WTC11 (cell line): ENCODE measurements around the gene CLMP. TPM values are rescaled to one million over a fixed set of nuclear protein-coding genes. Genes with fewer than 3 reads are reported as not detected.

ENCODE experiments used
- ATAC-seq: fragments of 200-7000 bp; cut with Tn5 transposase; 2 replicates; pipeline ENCODE4 v1.10.0; 2021; ENCODE audit warnings: mild to moderate bottlenecking, moderate library complexity
- CTCF ChIA-PET: fragments of 300-600 bp; sonication (Branson Sonifier 250); formaldehyde crosslinking; loops from one replicate; lab custom pipeline; 2021; ENCODE audit warnings: antibody characterized with exemption; lab: Charles Lee
- POLR2A ChIA-PET: fragments of 350-600 bp; sonication (Branson Sonifier 250); formaldehyde crosslinking; loops from one replicate; lab custom pipeline; 2021; ENCODE audit warnings: antibody characterized with exemption; lab: Charles Lee
- DNase-seq: peaks from one replicate; pipeline ENCODE4 v3.0.0; 2021; ENCODE audit warnings: low spot score
- H3K27ac Mint-ChIP-seq: 2 replicates; pipeline ENCODE4 v1.8.0; 2021; ENCODE audit warnings: mixed read lengths
- H3K27me3 Mint-ChIP-seq: 2 replicates; pipeline ENCODE4 v1.8.0; 2021; ENCODE audit warnings: low read depth, mild to moderate bottlenecking, moderate library complexity, mixed read lengths
- H3K36me3 Mint-ChIP-seq: 2 replicates; pipeline ENCODE4 v1.8.0; 2021; ENCODE audit warnings: mixed read lengths
- H3K4me1 Mint-ChIP-seq: 2 replicates; pipeline ENCODE4 v1.8.0; 2022; ENCODE audit warnings: mixed read lengths
- H3K4me3 Mint-ChIP-seq: 2 replicates; pipeline ENCODE4 v1.8.0; 2021; ENCODE audit warnings: mild to moderate bottlenecking, moderate library complexity, mixed read lengths
- H3K9me3 Mint-ChIP-seq: 2 replicates; pipeline ENCODE4 v1.8.0; 2021; ENCODE audit warnings: mixed read lengths
- CBFB ChIP-seq: sonication (generic); formaldehyde crosslinking; IDR thresholded peaks from 2 replicates; pipeline ENCODE4 v1.8.1; 2022; ENCODE audit warnings: mild to moderate bottlenecking, low read depth, missing genetic modification reagents
- ERG ChIP-seq: fragments of 250-450 bp; sonication (Bioruptor Pico); IDR thresholded peaks from 2 replicates; pipeline ENCODE4 v1.8.0; 2021; ENCODE audit warnings: mild to moderate bottlenecking
- ESRRA ChIP-seq: sonication (generic); formaldehyde crosslinking; IDR thresholded peaks from 2 replicates; pipeline ENCODE4 v1.8.1; 2022; ENCODE audit warnings: mild to moderate bottlenecking, missing genetic modification reagents, borderline replicate concordance
- ETV6 ChIP-seq: sonication (generic); formaldehyde crosslinking; IDR thresholded peaks from 2 replicates; pipeline ENCODE4 v1.8.1; 2022; ENCODE audit warnings: mild to moderate bottlenecking, missing genetic modification reagents
- FOXK1 ChIP-seq: sonication (generic); formaldehyde crosslinking; IDR thresholded peaks from 2 replicates; pipeline ENCODE4 v1.8.0; 2022; ENCODE audit warnings: mild to moderate bottlenecking, moderate library complexity, missing genetic modification reagents
- GTF2I ChIP-seq: fragments of 250-450 bp; sonication (Bioruptor Pico); conservative IDR thresholded peaks from 2 replicates; pipeline ENCODE4 v1.4.0; 2021; ENCODE audit warnings: mild to moderate bottlenecking
- JAZF1 ChIP-seq: fragments of 250-450 bp; sonication (Bioruptor Pico); IDR thresholded peaks from 2 replicates; pipeline ENCODE4 v1.9.0; 2021; ENCODE audit warnings: moderate library complexity, mild to moderate bottlenecking, inconsistent platforms
- NFATC4 ChIP-seq: fragments of 250-450 bp; sonication (Bioruptor Pico); IDR thresholded peaks from 2 replicates; pipeline ENCODE4 v1.9.0; 2021; ENCODE audit warnings: mild to moderate bottlenecking
- NFYB ChIP-seq: sonication (generic); formaldehyde crosslinking; conservative IDR thresholded peaks from 2 replicates; pipeline ENCODE4 v1.8.0; 2022; ENCODE audit warnings: low read depth, missing genetic modification reagents
- RELA ChIP-seq: sonication (generic); formaldehyde crosslinking; IDR thresholded peaks from 2 replicates; pipeline ENCODE4 v1.8.1; 2022; ENCODE audit warnings: missing genetic modification reagents, mild to moderate bottlenecking, borderline replicate concordance
- SMAD3 ChIP-seq: sonication (generic); formaldehyde crosslinking; IDR thresholded peaks from 2 replicates; pipeline ENCODE4 v1.8.0; 2022; ENCODE audit warnings: missing genetic modification reagents, mild to moderate bottlenecking, borderline replicate concordance
- SOX15 ChIP-seq: fragments of 250-450 bp; sonication (Bioruptor Pico); IDR thresholded peaks from 2 replicates; pipeline ENCODE4 v1.9.0; 2021; ENCODE audit warnings: mild to moderate bottlenecking
- SP1 ChIP-seq: sonication (generic); formaldehyde crosslinking; conservative IDR thresholded peaks from 2 replicates; pipeline ENCODE4 v1.8.1; 2022; ENCODE audit warnings: missing genetic modification reagents
- TCF7 ChIP-seq: sonication (generic); formaldehyde crosslinking; IDR thresholded peaks from 2 replicates; pipeline ENCODE4 v1.8.0; 2022; ENCODE audit warnings: mild to moderate bottlenecking, low read depth, missing genetic modification reagents, moderate library complexity
- TEAD1 ChIP-seq: sonication (generic); formaldehyde crosslinking; IDR thresholded peaks from 2 replicates; pipeline ENCODE4 v1.8.0; 2022; ENCODE audit warnings: mild to moderate bottlenecking, missing genetic modification reagents
- TEAD4 ChIP-seq: sonication (generic); formaldehyde crosslinking; IDR thresholded peaks from 2 replicates; pipeline ENCODE4 v1.8.0; 2022; ENCODE audit warnings: mild to moderate bottlenecking, missing genetic modification reagents
- USF1 ChIP-seq: sonication (generic); formaldehyde crosslinking; IDR thresholded peaks from 2 replicates; pipeline ENCODE4 v1.8.0; 2022; ENCODE audit warnings: mild to moderate bottlenecking, missing genetic modification reagents
- ZNF121 ChIP-seq: sonication (generic); formaldehyde crosslinking; IDR thresholded peaks from 2 replicates; pipeline ENCODE4 v1.8.0; 2023; ENCODE audit warnings: missing genetic modification reagents
- ZNF219 ChIP-seq: sonication (generic); formaldehyde crosslinking; IDR thresholded peaks from 2 replicates; pipeline ENCODE4 v1.8.0; 2023; ENCODE audit warnings: missing genetic modification reagents, mild to moderate bottlenecking, borderline replicate concordance
- ZNF232 ChIP-seq: sonication (generic); formaldehyde crosslinking; IDR thresholded peaks from 2 replicates; pipeline ENCODE4 v1.8.0; 2022; ENCODE audit warnings: mild to moderate bottlenecking, missing genetic modification reagents
- ZNF416 ChIP-seq: fragments of 250-450 bp; sonication (Bioruptor Pico); IDR thresholded peaks from 2 replicates; pipeline ENCODE4 v1.9.0; 2021; ENCODE audit warnings: mild to moderate bottlenecking, inconsistent platforms
- ZNF423 ChIP-seq: fragments of 250-450 bp; sonication (Bioruptor Pico); IDR thresholded peaks from 2 replicates; pipeline ENCODE4 v2.1.2; 2022; ENCODE audit warnings: mild to moderate bottlenecking, moderate library complexity
- total RNA-seq: library from RNA; stranded (reverse); gene quantifications from 3 replicates; pipeline ENCODE4 v1.2.3, GENCODE V29; 2021
- TF ChIP-seq, protein P1 (sequence below): fragments of 250-450 bp; sonication (Bioruptor Pico); IDR thresholded peaks from 2 replicates; pipeline ENCODE4 v2.1.2; 2022; ENCODE audit warnings: mild to moderate bottlenecking, moderate library complexity
- TF ChIP-seq, protein P2 (sequence below): sonication (generic); formaldehyde crosslinking; IDR thresholded peaks from 2 replicates; pipeline ENCODE4 v1.8.1; 2023; ENCODE audit warnings: mild to moderate bottlenecking, missing genetic modification reagents
- TF ChIP-seq, protein P3 (sequence below): sonication (generic); formaldehyde crosslinking; IDR thresholded peaks from 2 replicates; pipeline ENCODE4 v1.8.1; 2022; ENCODE audit warnings: mild to moderate bottlenecking, moderate library complexity, missing genetic modification reagents
- TF ChIP-seq, protein P4 (sequence below): sonication (generic); formaldehyde crosslinking; IDR thresholded peaks from 2 replicates; pipeline ENCODE4 v1.8.1; 2022; ENCODE audit warnings: low read depth, mild to moderate bottlenecking, moderate library complexity, missing genetic modification reagents, borderline replicate concordance
- TF ChIP-seq, protein P5 (sequence below): sonication (generic); formaldehyde crosslinking; IDR thresholded peaks from 2 replicates; pipeline ENCODE4 v1.8.1; 2023; ENCODE audit warnings: mild to moderate bottlenecking, missing genetic modification reagents, moderate library complexity
- TF ChIP-seq, protein P6 (sequence below): fragments of 250-450 bp; sonication (Bioruptor Pico); IDR thresholded peaks from 2 replicates; pipeline ENCODE4 v1.9.0; 2021; ENCODE audit warnings: moderate library complexity, mild to moderate bottlenecking, inconsistent platforms, borderline replicate concordance

The CLMP gene
- total RNA-seq, 1 experiment from 2014 or later: 20.0 TPM

- ChIA-PET POLR2A (interaction anchor here (1.0 kb wide), 1 partner anchor 45 kb away, joined by 3 read pairs; no protein-coding TSS in a partner anchor), CTCF (interaction anchor here (1.3 to 1.6 kb wide), 3 partner anchors 31 to 113 kb away, joined by 4 to 5 read pairs (median 5); no protein-coding TSS in a partner anchor)
- DNase-seq (peak; percentile 39), ATAC-seq (peak; percentile 73)
- no peak overlapping the region for H3K4me3 Mint-ChIP-seq
- TF ChIP-seq NFYB (CRISPR knock-in tag) (no peak), GTF2I (0 out of 2 replicates have a peak, but pooled peaks have one; percentile 24), ETV6 (CRISPR knock-in tag) (no peak), ZNF232 (CRISPR knock-in tag) (peak; percentile 10; the same call in 1 of the 2 replicates), USF1 (CRISPR knock-in tag) (no peak), TEAD4 (CRISPR knock-in tag) (no peak), RELA (CRISPR knock-in tag) (no peak), NFATC4 (CRISPR knock-in tag) (no peak), JAZF1 (CRISPR knock-in tag) (no peak), CBFB (CRISPR knock-in tag) (no peak), SP1 (peak; percentile 37; the same call in 1 of the 2 replicates), ZNF416 (CRISPR knock-in tag) (no peak)
- TF ChIP-seq, protein P1, sequence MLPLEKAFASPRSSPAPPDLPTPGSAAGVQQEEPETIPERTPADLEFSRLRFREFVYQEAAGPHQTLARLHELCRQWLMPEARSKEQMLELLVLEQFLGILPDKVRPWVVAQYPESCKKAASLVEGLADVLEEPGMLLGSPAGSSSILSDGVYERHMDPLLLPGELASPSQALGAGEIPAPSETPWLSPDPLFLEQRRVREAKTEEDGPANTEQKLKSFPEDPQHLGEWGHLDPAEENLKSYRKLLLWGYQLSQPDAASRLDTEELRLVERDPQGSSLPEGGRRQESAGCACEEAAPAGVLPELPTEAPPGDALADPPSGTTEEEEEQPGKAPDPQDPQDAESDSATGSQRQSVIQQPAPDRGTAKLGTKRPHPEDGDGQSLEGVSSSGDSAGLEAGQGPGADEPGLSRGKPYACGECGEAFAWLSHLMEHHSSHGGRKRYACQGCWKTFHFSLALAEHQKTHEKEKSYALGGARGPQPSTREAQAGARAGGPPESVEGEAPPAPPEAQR (CRISPR knock-in tag): 0 out of 2 replicates have a peak, but pooled peaks have one; percentile 41
- TF ChIP-seq, protein P2, sequence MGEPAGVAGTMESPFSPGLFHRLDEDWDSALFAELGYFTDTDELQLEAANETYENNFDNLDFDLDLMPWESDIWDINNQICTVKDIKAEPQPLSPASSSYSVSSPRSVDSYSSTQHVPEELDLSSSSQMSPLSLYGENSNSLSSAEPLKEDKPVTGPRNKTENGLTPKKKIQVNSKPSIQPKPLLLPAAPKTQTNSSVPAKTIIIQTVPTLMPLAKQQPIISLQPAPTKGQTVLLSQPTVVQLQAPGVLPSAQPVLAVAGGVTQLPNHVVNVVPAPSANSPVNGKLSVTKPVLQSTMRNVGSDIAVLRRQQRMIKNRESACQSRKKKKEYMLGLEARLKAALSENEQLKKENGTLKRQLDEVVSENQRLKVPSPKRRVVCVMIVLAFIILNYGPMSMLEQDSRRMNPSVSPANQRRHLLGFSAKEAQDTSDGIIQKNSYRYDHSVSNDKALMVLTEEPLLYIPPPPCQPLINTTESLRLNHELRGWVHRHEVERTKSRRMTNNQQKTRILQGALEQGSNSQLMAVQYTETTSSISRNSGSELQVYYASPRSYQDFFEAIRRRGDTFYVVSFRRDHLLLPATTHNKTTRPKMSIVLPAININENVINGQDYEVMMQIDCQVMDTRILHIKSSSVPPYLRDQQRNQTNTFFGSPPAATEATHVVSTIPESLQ (CRISPR knock-in tag): no peak
- H3K9me3 Mint-ChIP-seq: peaks cover 8% of the 10 kb centered on the region; the same call in 1 of the 2 replicates
- no peaks in the 10 kb centered on the region for H3K27me3 Mint-ChIP-seq
- peaks cover 57% of the 10 kb centered on the region for H3K4me1 Mint-ChIP-seq
- peak overlapping the region; percentile 92 for H3K27ac Mint-ChIP-seq
- H3K36me3 Mint-ChIP-seq: no peaks in the 10 kb centered on the region
These were observed 21.2 kb upstream of the CLMP start for GRCh38 chr11:123216249-123216648.

DNA sequence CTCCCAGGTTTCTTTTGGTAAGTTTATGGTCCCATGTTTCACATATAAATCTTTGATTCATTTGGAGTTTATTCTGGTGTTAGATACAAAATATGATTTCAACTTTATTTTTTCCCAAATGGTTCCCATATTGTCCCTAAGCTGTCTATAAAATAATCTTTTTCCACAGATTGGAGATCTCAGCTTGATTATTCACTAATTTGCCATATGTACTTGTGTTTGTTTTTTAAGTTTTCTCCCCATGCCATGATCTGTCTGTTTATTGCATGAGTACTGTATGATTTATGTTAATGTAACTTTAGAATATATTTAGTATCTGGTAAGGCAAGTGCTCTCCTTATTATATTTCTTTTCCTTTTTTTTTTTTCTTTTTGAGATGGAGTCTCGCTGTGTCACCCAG lies 19.9 kb upstream of the CLMP start:
- Mint-ChIP-seq H3K9me3 (peaks cover 5% of the 10 kb centered on the region; the same call in 1 of the 2 replicates), H3K36me3 (no peaks in the 10 kb centered on the region), H3K27me3 (no peaks in the 10 kb centered on the region), H3K4me3 (no peak overlapping the region), H3K27ac (peak overlapping the region; percentile 47; the same call in 1 of the 2 replicates), H3K4me1 (peaks cover 64% of the 10 kb centered on the region)
- DNase-seq: no peak
- no peak for ATAC-seq
- ChIA-PET POLR2A (no interaction called here), CTCF (interaction anchor here (1.6 kb wide), 1 partner anchor 32 kb away, joined by 5 read pairs; no protein-coding TSS in a partner anchor)
- TF ChIP-seq TCF7 (no peak), SOX15 (CRISPR knock-in tag) (no peak), FOXK1 (CRISPR knock-in tag) (no peak), ZNF423 (CRISPR knock-in tag) (no peak), ZNF416 (CRISPR knock-in tag) (no peak), TEAD1 (no peak), ZNF219 (no peak), ZNF121 (CRISPR knock-in tag) (no peak), SMAD3 (no peak), ESRRA (CRISPR knock-in tag) (no peak), TEAD4 (CRISPR knock-in tag) (no peak), ERG (CRISPR knock-in tag) (no peak), SP1 (no peak)
- TF ChIP-seq, protein P3, sequence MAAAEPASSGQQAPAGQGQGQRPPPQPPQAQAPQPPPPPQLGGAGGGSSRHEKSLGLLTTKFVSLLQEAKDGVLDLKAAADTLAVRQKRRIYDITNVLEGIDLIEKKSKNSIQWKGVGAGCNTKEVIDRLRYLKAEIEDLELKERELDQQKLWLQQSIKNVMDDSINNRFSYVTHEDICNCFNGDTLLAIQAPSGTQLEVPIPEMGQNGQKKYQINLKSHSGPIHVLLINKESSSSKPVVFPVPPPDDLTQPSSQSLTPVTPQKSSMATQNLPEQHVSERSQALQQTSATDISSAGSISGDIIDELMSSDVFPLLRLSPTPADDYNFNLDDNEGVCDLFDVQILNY (CRISPR knock-in tag): no peak
- TF ChIP-seq, protein P4, sequence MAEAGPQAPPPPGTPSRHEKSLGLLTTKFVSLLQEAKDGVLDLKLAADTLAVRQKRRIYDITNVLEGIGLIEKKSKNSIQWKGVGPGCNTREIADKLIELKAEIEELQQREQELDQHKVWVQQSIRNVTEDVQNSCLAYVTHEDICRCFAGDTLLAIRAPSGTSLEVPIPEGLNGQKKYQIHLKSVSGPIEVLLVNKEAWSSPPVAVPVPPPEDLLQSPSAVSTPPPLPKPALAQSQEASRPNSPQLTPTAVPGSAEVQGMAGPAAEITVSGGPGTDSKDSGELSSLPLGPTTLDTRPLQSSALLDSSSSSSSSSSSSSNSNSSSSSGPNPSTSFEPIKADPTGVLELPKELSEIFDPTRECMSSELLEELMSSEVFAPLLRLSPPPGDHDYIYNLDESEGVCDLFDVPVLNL: no peak
- TF ChIP-seq, protein P5, sequence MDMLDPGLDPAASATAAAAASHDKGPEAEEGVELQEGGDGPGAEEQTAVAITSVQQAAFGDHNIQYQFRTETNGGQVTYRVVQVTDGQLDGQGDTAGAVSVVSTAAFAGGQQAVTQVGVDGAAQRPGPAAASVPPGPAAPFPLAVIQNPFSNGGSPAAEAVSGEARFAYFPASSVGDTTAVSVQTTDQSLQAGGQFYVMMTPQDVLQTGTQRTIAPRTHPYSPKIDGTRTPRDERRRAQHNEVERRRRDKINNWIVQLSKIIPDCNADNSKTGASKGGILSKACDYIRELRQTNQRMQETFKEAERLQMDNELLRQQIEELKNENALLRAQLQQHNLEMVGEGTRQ (CRISPR knock-in tag): no peak
- TF ChIP-seq, protein P6, sequence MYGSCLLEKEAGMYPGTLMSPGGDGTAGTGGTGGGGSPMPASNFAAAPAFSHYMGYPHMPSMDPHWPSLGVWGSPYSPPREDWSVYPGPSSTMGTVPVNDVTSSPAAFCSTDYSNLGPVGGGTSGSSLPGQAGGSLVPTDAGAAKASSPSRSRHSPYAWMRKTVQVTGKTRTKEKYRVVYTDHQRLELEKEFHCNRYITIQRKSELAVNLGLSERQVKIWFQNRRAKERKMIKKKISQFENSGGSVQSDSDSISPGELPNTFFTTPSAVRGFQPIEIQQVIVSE (CRISPR knock-in tag): no peak
